WTC11 (cell line): ENCODE results near the gene MEAK7. TPM values are rescaled to one million over a fixed set of nuclear protein-coding genes. Genes with fewer than 3 reads are reported as not detected.
A peak's percentile ranks its signal among the peaks of the same experiment; 100 is the strongest.
"Not testable (repeated sequence)": the region's sequence is repeated elsewhere in the genome, so short reads cannot be mapped to it uniquely, and the experiment has no call there.

ENCODE experiments used
- ATAC-seq: fragments of 200-7000 bp; cut with Tn5 transposase; 2 replicates; pipeline ENCODE4 v1.10.0; 2021; ENCODE audit warnings: mild to moderate bottlenecking, moderate library complexity
- CTCF ChIA-PET: fragments of 300-600 bp; sonication (Branson Sonifier 250); formaldehyde crosslinking; loops from one replicate; lab custom pipeline; 2021; ENCODE audit warnings: antibody characterized with exemption; lab: Charles Lee
- POLR2A ChIA-PET: fragments of 350-600 bp; sonication (Branson Sonifier 250); formaldehyde crosslinking; loops from one replicate; lab custom pipeline; 2021; ENCODE audit warnings: antibody characterized with exemption; lab: Charles Lee
- DNase-seq: peaks from one replicate; pipeline ENCODE4 v3.0.0; 2021; ENCODE audit warnings: low spot score
- H3K27ac Mint-ChIP-seq: 2 replicates; pipeline ENCODE4 v1.8.0; 2021; ENCODE audit warnings: mixed read lengths
- H3K27me3 Mint-ChIP-seq: 2 replicates; pipeline ENCODE4 v1.8.0; 2021; ENCODE audit warnings: low read depth, mild to moderate bottlenecking, moderate library complexity, mixed read lengths
- H3K36me3 Mint-ChIP-seq: 2 replicates; pipeline ENCODE4 v1.8.0; 2021; ENCODE audit warnings: mixed read lengths
- H3K4me1 Mint-ChIP-seq: 2 replicates; pipeline ENCODE4 v1.8.0; 2022; ENCODE audit warnings: mixed read lengths
- H3K4me3 Mint-ChIP-seq: 2 replicates; pipeline ENCODE4 v1.8.0; 2021; ENCODE audit warnings: mild to moderate bottlenecking, moderate library complexity, mixed read lengths
- H3K9me3 Mint-ChIP-seq: 2 replicates; pipeline ENCODE4 v1.8.0; 2021; ENCODE audit warnings: mixed read lengths
- ARID4B ChIP-seq: sonication (generic); formaldehyde crosslinking; IDR thresholded peaks from 2 replicates; pipeline ENCODE4 v1.8.0; 2023; ENCODE audit warnings: missing genetic modification reagents, mild to moderate bottlenecking, borderline replicate concordance
- ERG ChIP-seq: fragments of 250-450 bp; sonication (Bioruptor Pico); IDR thresholded peaks from 2 replicates; pipeline ENCODE4 v1.8.0; 2021; ENCODE audit warnings: mild to moderate bottlenecking
- FOXP4 ChIP-seq: sonication (generic); formaldehyde crosslinking; IDR thresholded peaks from 2 replicates; pipeline ENCODE4 v1.8.0; 2022; ENCODE audit warnings: mild to moderate bottlenecking, missing genetic modification reagents
- GABPB1 ChIP-seq: sonication (generic); formaldehyde crosslinking; IDR thresholded peaks from 2 replicates; pipeline ENCODE4 v1.8.1; 2023; ENCODE audit warnings: mild to moderate bottlenecking, missing genetic modification reagents
- JAZF1 ChIP-seq: fragments of 250-450 bp; sonication (Bioruptor Pico); IDR thresholded peaks from 2 replicates; pipeline ENCODE4 v1.9.0; 2021; ENCODE audit warnings: moderate library complexity, mild to moderate bottlenecking, inconsistent platforms
- JUN ChIP-seq: sonication (generic); formaldehyde crosslinking; IDR thresholded peaks from 2 replicates; pipeline ENCODE4 v1.8.0; 2023; ENCODE audit warnings: mild to moderate bottlenecking, missing genetic modification reagents
- KAT7 ChIP-seq: sonication (generic); formaldehyde crosslinking; IDR thresholded peaks from 2 replicates; pipeline ENCODE4 v1.8.1; 2023; ENCODE audit warnings: missing genetic modification reagents, mild to moderate bottlenecking, borderline replicate concordance
- MXD4 ChIP-seq: fragments of 250-450 bp; sonication (Bioruptor Pico); IDR thresholded peaks from 2 replicates; pipeline ENCODE4 v1.8.0; 2021; ENCODE audit warnings: mild to moderate bottlenecking, moderate library complexity, borderline replicate concordance
- MYBL2 ChIP-seq: sonication (generic); formaldehyde crosslinking; IDR thresholded peaks from 2 replicates; pipeline ENCODE4 v1.8.1; 2023; ENCODE audit warnings: mild to moderate bottlenecking, moderate library complexity, missing genetic modification reagents
- NR1H2 ChIP-seq: sonication (generic); formaldehyde crosslinking; IDR thresholded peaks from 2 replicates; pipeline ENCODE4 v1.9.0; 2021; ENCODE audit warnings: mild to moderate bottlenecking, moderate library complexity, missing genetic modification reagents
- OVOL2 ChIP-seq: fragments of 250-450 bp; sonication (Bioruptor Pico); IDR thresholded peaks from 2 replicates; pipeline ENCODE4 v1.9.0; 2021; ENCODE audit warnings: mild to moderate bottlenecking, borderline replicate concordance
- STAT6 ChIP-seq: sonication (generic); formaldehyde crosslinking; conservative IDR thresholded peaks from 2 replicates; pipeline ENCODE4 v1.8.1; 2023; ENCODE audit warnings: mild to moderate bottlenecking, low read depth, missing genetic modification reagents, moderate library complexity
- USF1 ChIP-seq: sonication (generic); formaldehyde crosslinking; IDR thresholded peaks from 2 replicates; pipeline ENCODE4 v1.8.0; 2022; ENCODE audit warnings: mild to moderate bottlenecking, missing genetic modification reagents
- ZNF532 ChIP-seq: fragments of 250-450 bp; sonication (Bioruptor Pico); IDR thresholded peaks from 2 replicates; pipeline ENCODE4 v1.9.0; 2021; ENCODE audit warnings: mild to moderate bottlenecking, borderline replicate concordance
- total RNA-seq: library from RNA; stranded (reverse); gene quantifications from 3 replicates; pipeline ENCODE4 v1.2.3, GENCODE V29; 2021

Gene MEAK7
- total RNA-seq, 1 experiment from 2014 or later = 14.4 TPM

- H3K4me3 Mint-ChIP-seq, H3K36me3 Mint-ChIP-seq, POLR2A ChIA-PET, H3K27ac Mint-ChIP-seq, DNase-seq, H3K27me3 Mint-ChIP-seq: not testable (repeated sequence)
- CTCF ChIA-PET = interaction anchor here (0.7 kb wide), 1 partner anchor 360 kb away, joined by 3 read pairs; no protein-coding TSS in a partner anchor
- ATAC-seq = peak; percentile 50
- Mint-ChIP-seq H3K4me1 (peaks cover 26% of the 10 kb centered on the region), H3K9me3 (peaks cover 19% of the 10 kb centered on the region)
Measured at GRCh38 chr16:84524941-84525581, 20.6 kb upstream of the MEAK7 start.

GRCh38 chr16:84524346-84524920, 20.0 kb upstream of the MEAK7 start:
- TF ChIP-seq STAT6 (CRISPR knock-in tag) (no peak), NR1H2 (CRISPR knock-in tag) (no peak), OVOL2 (CRISPR knock-in tag) (no peak), MYBL2 (no peak), ERG (CRISPR knock-in tag) (no peak), KAT7 (CRISPR knock-in tag) (no peak)
- CTCF ChIA-PET = interaction anchor here (0.7 kb wide), 2 partner anchors 361 to 487 kb away, joined by 3 read pairs; partner anchors contain the start of gene ZDHHC7
- peaks cover 30% of the 10 kb centered on the region for H3K4me1 Mint-ChIP-seq
- POLR2A ChIA-PET = no interaction called here
- no peak for ATAC-seq
- peaks cover 4% of the 10 kb centered on the region for H3K27me3 Mint-ChIP-seq
- no peak overlapping the region for H3K4me3 Mint-ChIP-seq
- H3K36me3 Mint-ChIP-seq = peaks cover 5% of the 10 kb centered on the region
- no peak overlapping the region for H3K27ac Mint-ChIP-seq
- H3K9me3 Mint-ChIP-seq = peaks cover 13% of the 10 kb centered on the region
- DNase-seq = no peak

- POLR2A ChIA-PET = no interaction called here
- no peak for DNase-seq
- peaks cover 19% of the 10 kb centered on the region for H3K4me1 Mint-ChIP-seq
- peaks cover 8% of the 10 kb centered on the region; the same call in 1 of the 2 replicates for H3K9me3 Mint-ChIP-seq
- H3K27ac Mint-ChIP-seq = no peak overlapping the region
- peaks cover 1% of the 10 kb centered on the region for H3K27me3 Mint-ChIP-seq
- ATAC-seq = no peak
- no peak overlapping the region for H3K4me3 Mint-ChIP-seq
- no peaks in the 10 kb centered on the region for H3K36me3 Mint-ChIP-seq
- CTCF ChIA-PET = interaction anchor here (1.4 to 4.3 kb wide), 3 partner anchors 11 to 205 kb away, joined by 3 to 20 read pairs (median 18); no protein-coding TSS in a partner anchor
- no peak for TF ChIP-seq MXD4
- no peak for TF ChIP-seq USF1 (CRISPR knock-in tag)
- TF ChIP-seq KAT7 (CRISPR knock-in tag) = no peak
- no peak for TF ChIP-seq ZNF532 (CRISPR knock-in tag)
- TF ChIP-seq JAZF1 (CRISPR knock-in tag) = no peak
- TF ChIP-seq GABPB1 (CRISPR knock-in tag) = no peak
- TF ChIP-seq JUN (CRISPR knock-in tag) = no peak
- no peak for TF ChIP-seq ARID4B (CRISPR knock-in tag)
- no peak for TF ChIP-seq FOXP4 (CRISPR knock-in tag)
Measured at GRCh38 chr16:84521497-84521770, 17.0 kb upstream of the MEAK7 start.
